Embryonic facial prominence (tissue), 1 donor: Measurements from ENCODE around the gene P2RX1.

Source experiments
- DNase-seq: peaks from one replicate; pipeline ENCODE4 v3.0.0-alpha.2; 2016; ENCODE audit errors: extremely low spot score

Gene P2RX1

DNA sequence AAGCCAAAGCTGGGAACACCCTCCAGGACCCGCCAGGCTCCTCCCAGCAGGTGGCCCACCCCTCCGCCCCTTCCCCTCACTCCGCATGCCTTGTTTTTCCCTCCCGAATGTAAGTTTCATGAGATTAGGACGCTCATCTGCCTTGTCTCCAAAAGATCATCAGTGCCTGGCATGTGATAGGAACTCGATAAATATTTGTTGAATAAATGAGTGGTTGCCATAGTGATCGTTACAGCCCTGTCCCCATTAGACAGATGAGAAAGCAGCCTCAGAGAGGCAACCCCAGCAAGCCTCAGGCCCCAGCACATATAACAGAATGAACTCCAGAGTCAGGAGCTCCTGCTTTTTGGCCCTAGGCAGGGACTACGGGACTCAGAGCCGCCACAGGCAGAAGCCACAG lies 28.5 kb downstream of the P2RX1 start:
- no peak for DNase-seq

DNA sequence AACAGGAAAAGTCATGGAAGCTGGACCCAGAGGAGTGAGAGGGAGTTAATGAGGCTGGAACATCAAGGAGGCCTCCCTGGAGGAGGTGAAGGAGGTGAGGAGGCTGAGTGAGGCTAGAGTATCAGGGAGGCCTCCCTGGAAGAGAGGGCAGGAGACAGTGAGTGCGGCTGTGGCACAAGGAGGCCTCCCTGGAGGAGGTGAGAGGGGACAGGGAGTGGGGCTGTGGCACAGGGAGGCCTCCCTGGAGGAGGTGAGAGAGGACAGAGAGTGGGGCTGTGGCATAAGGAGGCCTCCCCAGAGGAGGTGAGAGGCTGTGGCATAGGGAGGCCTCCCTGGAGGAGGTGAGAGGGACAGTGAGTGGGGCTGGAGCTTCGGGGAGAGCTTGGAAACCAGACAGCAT lies 28.9 kb downstream of the P2RX1 start:
- no peak for DNase-seq

DNA sequence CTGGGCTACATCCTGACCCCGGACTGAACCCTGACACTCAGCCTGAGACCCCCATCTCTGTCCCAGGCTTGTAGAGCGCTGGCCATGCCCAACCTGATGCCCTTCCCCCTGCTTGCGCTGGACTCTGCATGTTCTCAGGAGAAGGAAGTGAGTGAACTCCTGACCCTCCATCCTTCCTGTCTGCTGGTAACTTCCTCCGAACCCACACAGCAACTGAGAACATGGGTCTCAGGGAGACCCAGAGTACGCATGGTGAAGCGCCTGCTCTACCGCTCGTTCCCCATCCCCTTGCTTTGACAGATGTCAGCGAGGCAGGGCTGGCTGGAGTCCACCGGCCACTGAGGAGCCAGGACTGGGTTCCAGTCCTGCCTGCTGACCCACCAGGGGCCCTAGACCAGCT lies 29.5 kb downstream of the P2RX1 start:
- no peak for DNase-seq

DNA sequence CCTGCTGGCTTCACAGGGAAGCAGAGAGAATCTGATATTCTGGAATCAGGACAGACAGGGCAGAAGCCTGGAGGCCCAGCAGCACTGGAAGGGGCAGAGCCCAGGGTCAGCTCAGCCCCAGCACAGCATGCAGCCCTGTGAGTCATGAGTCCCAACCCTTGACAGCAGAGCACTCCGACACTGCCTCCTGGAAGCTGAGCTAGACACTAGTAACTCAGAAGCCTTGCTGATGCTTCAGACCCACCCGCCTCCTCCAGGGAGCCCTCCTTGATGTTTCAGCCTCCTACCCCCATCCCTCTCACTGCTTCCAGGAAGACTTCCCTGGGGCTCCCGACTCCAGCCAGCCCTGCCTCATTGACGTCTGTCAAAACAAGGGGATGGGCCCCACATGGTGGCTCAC lies 30.3 kb downstream of the P2RX1 start:
- DNase-seq, result no peak

DNA sequence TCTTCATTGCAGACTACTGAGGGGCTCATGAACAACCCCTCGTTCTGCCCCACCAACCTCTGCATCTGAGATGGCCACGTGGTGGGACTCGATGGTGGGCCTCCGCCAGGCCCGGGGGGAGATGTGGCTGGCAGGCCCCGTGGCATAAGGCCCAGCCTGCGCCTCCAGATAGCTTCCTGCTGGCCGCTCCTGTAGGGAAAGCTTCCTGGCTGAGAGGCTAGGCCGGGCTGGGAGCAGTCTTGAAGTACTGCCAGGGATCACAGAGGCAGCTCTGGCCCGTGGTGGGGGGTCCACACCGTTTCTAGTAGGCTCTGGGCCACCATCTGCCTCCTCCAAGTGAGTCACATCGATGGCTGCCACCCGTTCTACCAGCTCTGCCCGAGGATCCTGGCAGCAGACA lies 31.0 kb downstream of the P2RX1 start:
- DNase-seq, result no peak

DNA sequence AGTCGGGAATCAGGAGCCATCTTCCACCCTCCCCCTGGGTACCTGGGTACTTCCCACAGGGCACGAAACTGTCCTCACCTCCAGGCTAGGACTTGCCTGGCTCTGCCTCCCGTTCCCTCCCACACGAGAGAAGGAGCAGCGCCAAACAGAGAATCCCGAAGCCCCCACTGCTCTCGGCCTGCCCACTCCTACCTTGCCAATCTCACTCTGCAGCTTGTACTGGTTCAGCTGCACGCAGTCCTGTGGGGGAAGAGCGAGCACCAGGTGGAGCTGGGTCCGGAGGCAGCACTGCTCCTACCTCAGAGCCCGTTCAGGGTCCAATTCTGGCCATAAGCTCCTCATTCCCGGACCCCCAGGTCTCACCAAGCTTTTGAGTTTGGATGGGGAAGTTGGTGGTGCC lies 32.1 kb downstream of the P2RX1 start:
- no peak for DNase-seq

DNA sequence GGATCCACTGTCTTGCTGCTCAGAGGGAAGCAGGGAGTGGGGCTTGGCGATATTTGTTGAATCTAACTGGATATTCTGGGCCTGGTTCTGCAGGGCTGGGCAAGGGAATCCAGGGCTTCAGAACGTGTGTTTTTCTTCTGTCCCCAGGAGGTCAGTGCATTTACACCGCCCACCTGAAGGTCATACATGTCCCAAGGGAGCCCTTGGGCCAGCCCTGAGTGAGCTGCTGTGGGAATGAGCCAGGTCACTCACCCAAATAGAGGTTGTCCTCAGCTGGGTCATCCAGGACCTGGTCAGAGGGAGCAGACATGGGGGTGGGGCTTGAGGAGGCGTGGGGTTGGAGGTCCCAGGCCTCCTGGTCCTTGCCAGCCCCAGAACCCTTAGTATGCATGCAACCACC lies 34.0 kb downstream of the P2RX1 start:
- DNase-seq, result no peak

DNA sequence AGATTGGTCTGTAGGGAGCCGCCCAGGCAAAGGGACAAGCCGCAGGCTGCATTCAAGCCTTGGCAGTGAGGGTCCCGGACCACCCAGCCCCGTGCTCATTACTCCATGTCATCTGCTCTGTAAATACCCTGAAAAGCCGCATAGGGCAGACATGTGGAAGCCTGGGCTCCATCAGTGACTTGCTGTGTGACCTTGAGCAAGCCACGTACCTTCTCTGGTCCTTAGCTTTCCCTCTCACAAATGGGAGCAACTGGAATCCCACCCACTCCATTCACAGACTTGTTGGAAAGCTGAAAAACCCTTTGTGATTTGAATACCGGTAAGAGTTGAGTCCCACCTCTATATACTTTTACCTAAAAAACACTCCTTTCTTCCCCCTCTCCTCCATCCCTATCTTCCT lies 35.3 kb downstream of the P2RX1 start:
- DNase-seq, result no peak

DNA sequence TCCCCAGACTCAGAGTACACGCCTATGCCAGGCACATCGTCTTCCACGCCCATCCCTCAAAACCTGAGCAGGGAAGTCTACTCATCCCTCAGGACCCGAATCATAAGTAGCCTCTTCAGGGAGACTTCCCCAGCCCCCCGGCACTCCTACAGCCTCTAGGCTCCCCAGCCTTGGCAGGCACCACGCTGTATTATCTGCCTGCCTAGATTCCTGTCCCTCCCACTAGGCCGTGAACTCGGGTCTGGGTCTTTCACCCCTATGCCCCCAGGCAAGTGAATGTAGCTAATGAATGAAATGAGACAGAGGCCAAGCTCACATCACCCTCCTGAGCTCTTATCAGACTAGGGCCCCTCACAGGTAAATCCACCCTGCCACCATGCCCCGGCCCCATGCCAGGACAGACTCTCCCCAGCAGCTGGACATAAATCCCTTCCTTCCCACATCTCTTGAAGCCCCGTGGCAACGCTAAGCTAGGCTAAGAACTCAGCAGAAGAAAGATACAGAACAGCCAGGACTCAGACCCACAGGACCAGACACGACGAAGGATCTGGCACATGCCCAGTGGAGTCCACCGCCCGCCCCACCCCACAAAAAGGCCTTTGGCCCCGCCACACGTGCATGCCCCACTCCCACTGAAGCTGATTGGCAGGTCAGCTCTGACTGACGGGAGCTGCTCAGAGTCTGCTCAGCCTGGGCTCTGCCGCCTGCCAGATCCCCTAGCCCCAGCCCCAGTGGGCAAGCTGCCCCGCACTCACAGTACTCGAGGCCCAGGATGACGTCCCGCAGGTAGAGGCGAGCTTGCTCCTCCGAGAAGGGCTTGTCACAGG lies 36.5 kb downstream of the P2RX1 start:
- DNase-seq, result no peak

DNA sequence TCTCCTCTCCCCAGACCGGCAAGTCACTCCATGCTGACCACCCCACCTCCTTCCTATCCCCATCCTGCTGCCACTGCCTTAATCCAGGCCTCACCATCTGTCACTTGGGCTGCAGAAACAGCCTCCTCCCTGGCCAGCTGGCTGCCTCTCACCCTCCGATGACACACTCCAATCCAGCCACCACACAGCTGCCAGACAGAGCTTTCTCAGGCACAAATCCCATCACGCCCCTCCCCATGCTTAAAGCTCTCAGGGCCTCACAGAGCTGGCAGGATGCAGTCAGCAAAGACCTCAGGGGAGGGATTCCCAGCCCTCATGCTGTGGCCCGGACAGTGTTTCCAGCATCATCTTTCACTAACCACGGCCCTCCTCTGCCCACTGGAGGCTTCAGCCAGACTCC lies 37.1 kb downstream of the P2RX1 start:
- DNase-seq, result no peak

DNA sequence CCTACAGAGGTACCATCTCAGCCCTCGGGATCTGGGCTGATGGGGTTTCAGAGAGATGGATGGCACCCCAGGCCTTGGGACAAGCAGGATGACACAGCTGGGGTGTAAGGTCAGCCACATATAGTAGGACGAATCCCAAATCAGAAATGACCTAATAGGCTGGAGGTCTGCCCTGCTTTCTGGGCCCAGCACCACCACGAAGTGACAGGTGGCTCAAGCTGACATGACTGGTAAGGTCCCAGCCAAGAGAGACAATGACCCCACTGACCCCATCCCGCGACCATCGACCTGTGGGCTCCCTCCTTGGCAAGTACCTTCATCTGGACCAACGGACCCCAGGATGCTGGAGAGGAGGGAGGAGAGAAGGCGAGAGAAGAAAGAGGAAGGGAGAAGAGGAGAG lies 39.0 kb downstream of the P2RX1 start:
- no peak for DNase-seq

DNA sequence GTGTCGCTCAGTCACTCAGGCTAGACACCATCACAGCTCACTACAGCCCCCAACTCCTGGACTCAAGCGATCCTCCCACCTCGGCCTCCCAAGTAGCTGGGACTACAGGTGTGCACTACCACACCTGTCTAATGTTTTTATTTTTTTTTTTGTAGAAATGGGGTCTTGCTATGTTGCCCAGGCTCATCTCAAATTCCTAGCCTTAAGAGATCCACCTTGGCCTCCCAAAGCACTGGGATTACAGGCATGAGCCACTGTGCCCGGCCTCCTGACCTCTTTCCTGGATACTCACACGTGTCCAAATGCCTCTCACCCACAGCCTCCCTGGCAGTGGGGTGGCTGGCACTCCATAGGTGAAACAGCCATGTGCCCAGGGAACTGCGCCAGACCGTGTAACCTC lies 40.9 kb downstream of the P2RX1 start:
- no peak for DNase-seq

DNA sequence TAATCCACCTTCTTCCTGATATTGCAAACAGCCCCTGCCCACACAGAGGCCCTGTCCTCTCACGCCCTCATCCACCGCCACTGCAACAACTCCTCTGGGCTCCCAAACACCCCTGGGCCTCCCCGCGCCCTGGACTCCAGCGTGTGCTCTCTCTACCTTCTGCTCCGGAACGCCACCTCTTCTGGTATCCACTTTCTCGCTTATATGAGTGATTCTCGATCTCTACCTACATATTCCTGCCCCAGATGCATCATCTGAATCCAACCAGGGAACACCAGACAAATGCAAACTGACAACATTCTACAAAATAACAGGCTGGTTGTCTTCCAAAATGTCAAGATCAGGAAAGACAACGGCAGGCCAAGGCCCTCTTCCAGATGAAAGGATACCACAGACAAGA lies 42.4 kb downstream of the P2RX1 start:
- DNase-seq, result no peak

DNA sequence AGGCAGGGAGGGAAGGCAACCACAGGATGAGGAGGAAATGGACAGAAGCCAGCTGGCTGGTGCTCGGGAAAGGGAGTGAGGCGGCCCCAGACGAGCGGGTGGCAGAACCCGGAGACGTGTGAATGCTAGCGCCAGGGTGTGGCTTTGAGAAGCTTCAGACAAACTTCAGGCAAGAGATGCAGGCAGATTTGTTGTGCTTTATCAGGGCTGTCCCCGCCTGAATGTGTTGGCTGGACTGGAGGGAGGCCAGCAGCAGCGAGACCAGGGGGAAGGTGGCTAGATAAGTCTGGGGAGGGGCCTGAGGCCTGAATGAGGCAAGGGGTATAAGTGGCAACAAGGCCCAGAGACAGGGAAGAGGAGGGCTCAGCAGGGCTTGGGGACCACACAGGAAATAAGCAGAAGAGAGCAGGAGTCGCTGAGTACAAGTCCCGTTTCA lies 45.4 kb downstream of the P2RX1 start:
- DNase-seq, result no peak

DNA sequence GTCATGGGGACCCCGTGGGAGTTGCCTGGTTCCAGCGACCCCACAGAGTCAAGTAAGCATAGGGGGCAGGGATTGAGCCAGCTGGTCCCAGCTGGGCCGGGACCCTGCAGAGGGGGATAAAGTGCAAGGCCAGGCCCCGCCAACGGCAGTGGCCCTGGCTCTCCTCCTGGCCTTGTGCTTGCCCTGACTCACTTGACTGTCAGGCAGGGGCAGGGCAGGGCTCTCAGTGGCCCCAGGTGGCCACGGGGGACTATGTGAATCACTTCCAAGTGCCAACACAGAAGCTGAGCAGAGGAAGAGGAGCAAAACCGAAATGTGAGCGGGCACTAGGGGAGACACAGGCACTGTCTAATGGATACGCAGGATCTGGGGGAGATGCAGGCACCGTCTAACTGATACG lies 48.7 kb downstream of the P2RX1 start:
- no peak for DNase-seq

DNA sequence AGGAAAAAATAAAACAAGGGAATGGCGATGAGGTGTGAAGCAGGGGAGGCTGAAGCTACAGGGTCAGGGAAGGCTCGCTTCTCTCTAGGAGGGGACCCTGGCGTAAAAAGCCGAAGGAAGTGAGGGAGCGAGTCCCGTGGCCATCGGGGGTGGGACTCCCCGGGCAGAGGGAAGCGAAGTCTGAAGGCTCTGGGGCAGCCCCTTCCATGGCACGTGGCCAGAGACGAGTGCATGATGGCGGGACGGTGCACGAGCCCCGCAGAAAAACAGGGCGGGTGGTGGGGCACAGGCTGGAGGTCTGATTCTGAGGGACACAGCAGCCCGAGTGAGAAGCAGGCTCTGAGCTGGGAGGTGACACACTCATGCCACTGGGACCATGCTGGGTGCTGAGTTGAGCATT lies 49.2 kb downstream of the P2RX1 start:
- DNase-seq, result no peak

DNA sequence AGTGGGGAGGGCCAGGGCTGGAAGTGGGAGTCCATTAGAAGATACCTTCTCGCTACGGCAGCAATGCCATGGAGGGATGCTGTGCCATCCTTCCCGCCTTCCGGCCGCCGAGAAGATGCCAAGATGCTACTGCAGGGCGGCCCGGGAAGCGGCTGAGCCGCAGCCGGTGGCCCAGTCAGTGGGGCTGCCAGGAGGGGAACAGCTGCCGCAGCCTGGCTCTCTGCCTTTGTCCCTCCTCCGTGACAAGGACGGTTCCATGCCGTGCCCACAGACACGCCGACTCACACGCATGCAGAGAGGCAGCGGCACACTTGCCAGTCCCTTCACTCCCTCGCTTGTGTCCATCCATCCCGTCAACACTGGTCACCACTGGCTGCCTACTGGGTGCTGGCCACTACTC lies 50.0 kb downstream of the P2RX1 start:
- no peak for DNase-seq

DNA sequence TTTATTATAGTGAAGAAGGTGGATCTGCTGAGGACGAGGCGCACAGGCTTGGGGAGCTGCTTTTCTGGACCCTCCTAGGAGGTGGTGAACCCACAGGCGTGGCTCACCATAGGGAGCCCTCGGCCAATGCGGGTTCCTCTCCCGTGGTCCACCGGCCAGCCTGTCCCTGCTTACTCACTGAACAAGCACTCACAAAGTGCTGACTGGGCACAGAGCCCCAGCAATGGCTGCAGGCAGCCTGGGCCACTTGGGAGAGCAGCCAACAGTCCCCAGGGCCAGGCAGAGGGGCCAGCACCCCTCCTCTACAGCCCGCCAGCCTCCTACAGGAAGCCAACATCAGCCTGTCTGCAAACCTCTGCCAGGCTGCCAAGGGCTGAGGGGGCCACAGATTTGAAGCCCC lies 51.1 kb downstream of the P2RX1 start:
- no peak for DNase-seq

DNA sequence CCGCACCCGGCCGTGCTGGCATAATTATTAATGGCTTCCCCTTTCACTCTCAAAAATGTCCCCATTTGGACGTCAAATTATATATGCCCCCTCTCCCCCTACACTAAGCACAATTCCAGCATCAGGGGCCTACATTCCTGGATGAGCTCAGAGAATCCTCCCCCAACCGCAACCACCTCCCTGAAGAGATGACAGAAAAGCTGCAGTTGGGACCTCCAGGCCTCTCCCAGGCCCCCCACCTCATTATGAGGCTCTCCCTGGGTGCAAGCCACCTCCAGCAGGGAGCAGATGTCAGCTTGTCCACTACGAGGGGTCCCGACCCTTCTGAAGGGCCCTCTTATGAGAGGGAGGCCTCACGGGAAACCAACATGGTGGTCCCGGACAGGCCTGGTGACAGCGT lies 51.7 kb downstream of the P2RX1 start:
- no peak for DNase-seq

DNA sequence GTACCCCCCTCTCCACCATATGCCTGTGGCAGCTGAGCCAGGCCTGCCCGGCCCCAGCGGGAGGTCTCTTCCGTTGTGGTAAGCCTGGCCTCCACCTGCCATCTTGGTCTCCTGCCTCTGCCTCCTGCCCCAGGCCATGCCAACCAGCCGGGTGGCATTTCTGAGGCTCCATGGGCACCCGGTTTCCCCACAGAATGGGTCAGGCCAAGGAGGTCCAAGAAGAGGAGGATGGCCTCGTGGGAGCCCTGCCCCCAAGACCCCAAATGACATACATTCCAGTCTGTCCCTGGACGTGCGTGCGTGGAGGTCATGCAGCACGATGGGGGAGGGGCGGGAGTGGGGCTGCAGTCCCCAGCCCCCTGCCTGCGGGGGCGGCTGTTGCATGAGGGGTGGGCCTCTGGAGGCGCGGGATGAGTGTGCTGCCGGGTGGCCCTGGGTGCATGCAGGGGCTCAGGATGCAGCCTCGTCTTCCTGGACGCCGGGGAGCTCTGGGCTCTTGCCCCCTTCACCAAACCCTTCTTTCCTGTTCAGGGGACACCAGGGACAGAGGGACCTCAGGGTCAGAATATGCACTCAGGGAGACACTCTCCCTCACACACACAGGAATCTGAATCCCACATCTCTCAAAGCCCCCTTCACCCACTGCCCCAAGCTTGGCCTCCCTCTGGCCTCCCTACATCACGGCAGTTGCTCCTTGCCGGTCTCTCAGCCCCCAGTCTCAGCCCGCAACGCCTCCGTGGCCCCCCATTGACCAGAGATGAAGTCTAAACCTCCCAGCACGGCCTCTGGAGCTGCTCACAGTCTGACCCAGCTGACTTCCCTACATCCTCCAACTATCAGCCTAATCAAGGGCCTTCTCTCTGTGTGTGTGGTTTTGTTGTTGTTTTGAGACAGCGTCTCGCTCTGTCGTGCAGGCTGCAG lies 54.2 kb downstream of the P2RX1 start:
- DNase-seq, result no peak

DNA sequence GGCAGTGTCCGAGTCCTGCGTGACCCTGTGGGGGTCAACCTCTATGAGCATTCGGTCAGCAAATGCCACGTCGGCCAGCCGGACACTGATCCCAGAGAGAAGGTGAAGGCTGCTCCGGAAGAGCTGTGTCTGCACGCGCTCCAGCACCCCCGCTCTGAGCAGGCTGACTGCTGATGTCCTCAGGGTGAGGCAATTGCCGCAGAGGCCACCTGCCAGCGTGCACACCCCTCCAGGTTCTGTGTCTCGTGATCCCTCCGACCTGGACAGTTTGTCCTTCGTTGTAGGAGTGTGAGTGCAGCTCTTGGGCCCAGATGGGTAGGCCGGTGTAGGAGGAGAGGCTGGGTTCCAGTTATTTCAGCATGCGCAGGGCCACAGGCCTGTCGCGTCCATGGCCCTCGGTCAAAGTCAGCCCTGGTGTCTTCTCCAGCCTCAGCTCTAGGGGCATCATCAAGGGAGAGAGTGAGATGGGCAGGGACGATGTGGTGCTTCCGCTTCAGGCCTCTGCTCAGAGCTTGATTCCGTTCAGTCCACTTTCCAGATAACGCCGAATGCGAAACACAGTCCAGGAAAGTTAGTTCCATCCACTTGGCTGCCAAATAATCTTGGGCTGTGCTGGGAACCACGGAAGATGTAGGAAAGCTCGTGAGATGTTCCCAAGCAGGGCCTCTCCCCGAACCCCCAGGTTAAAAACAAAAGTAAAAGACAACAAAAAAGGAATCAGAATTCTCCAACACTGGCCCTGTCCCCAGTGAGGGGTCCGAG lies 55.1 kb downstream of the P2RX1 start:
- no peak for DNase-seq

DNA sequence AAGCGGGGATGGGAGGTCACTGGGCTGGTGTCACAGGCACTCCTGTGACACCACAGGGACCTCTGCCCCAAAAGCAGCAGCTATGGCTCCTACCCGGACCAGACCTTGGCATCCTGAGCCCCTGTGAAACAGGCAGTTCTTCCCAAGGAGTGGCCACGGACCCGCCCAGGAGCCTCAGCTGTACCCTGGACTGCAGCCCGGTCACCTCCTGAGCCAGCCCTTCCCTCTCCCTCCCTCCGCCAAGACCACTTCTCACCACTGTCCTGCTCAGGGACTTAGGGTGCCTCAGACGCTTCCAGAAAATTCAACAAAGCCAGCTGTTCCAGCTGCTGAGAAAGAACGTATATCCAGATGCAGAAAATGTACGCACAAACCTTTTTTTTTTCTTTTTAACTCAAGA lies 56.3 kb downstream of the P2RX1 start:
- DNase-seq, result no peak
